GM20000 (cell line): ENCODE measurements around the gene CTR9.
"Not testable (repeated sequence)": the region's sequence is repeated elsewhere in the genome, so short reads cannot be mapped to it uniquely, and the experiment has no call there.

Source experiments
- DNase-seq: peaks from one replicate; pipeline ENCODE4 v3.0.0; 2012; ENCODE audit warnings: low spot score
- TF ChIP-seq, protein P1 (sequence below): IDR thresholded peaks from 2 replicates; pipeline ENCODE4 v1.5.1; 2012; ENCODE audit warnings: mild to moderate bottlenecking, control low read depth; ENCODE audit errors: extremely low read depth, missing control alignments

CTR9 gene

GRCh38 chr11:10807493-10808234, 56.6 kb downstream of the CTR9 start:
- peak; percentile 46 for DNase-seq
- TF ChIP-seq, protein P1, sequence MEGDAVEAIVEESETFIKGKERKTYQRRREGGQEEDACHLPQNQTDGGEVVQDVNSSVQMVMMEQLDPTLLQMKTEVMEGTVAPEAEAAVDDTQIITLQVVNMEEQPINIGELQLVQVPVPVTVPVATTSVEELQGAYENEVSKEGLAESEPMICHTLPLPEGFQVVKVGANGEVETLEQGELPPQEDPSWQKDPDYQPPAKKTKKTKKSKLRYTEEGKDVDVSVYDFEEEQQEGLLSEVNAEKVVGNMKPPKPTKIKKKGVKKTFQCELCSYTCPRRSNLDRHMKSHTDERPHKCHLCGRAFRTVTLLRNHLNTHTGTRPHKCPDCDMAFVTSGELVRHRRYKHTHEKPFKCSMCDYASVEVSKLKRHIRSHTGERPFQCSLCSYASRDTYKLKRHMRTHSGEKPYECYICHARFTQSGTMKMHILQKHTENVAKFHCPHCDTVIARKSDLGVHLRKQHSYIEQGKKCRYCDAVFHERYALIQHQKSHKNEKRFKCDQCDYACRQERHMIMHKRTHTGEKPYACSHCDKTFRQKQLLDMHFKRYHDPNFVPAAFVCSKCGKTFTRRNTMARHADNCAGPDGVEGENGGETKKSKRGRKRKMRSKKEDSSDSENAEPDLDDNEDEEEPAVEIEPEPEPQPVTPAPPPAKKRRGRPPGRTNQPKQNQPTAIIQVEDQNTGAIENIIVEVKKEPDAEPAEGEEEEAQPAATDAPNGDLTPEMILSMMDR = no peak

DNA sequence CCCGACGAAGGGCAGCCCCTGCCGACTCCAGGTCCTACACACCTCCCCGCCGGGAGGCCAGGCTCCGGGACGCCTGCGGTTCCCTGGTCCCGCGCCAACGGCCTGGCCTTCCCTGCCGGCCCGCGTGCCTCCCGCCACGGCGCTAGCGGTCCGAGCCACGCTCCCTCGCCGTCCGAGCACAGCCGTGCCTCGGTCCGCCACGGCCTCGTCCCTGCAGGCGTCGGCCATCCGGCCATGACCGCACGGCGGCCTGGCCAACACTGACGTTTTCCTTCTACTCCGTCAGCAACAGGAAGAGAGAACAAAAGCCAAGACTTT, 57.1 kb downstream of the CTR9 start:
- no peak for DNase-seq
- TF ChIP-seq, protein P1 = no peak

DNA sequence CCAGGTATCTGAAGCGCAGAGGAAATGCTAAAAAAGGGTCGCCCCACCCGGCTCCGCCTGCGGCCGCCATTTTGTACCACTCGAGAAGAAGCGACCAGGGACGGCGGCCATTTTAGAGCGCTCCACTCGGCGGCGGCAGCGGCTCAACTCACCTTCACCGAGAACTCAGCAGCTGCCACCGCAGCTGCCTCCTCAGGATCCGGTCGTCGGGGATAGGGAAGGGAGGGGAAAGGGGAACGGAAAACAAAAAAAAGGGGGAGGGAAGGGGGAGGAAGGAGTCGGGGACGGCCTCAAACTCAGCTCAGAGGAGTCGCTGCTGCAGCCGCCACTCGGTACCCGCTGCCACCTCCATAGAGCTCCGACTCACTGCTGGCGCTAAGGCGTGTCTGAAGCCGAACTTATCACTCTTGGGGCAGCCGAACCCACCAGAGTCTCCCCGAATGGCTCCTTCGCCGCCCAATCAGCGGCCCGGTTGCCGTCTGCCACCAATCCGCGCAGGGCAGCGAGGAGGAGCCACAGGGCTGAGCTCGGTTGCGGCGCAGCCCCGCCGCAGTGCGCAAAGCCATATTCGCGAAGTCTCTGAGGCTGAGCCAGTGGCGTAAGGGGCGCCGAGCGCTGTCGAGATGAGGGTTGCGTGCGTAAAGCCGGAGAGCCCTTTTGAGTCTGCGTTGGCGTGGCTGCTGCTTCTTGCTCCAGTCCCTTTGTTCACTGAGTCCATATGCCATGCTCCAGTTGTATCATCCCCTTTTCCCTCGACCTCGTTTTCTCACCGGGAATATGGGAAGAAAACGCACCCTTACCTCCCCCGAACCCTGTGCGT, 57.7 kb downstream of the CTR9 start, which contains the start of gene EIF4G2:
Gene EIF4G2, minus strand, starts transcription at position 374 of the 820 bp plus-strand sequence.
- TF ChIP-seq, protein P1 = no peak
- peak; percentile 98 for DNase-seq

DNA sequence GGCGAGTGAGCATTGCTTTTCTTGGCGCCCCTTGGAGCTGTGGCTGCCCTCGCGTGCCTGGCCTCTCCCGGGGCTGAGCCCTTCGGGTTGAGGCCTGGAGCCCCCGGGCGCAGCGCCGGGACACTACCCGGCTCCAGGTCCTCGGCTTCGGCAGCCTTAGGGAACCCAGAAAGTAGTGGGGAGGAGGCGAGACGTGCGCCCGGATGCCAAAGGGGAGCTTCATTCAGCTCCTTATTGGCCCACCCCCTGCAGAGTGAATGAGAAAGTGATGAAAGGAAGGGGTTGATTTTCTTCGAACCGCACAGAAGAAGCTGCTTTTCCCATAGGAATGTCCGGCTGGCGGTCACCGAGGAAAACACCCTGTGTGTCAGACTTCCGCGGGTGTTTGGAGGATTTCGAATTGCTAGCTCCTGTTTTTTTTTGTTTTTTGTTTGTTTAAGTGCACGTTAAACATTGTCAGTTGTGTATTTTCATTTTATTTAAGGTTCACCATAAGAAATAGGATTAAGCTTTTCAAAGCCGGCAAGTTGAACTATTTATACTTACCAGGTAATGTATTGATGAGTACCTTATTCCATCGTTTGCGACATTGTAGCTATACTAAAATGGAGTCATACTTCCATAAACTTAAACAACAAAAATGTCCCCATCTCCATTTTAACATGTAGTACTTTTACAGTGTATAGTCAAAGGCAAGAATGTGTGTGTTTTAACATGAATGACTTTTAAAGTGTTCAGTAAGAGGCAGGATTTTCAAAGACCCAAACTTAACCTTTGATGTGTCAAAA, 58.5 kb downstream of the CTR9 start:
- peak; percentile 50 for DNase-seq
- TF ChIP-seq, protein P1 = no peak

GRCh38 chr11:10813945-10814344, 62.9 kb downstream of the CTR9 start:
- TF ChIP-seq, protein P1 = no peak
- no peak for DNase-seq

DNA sequence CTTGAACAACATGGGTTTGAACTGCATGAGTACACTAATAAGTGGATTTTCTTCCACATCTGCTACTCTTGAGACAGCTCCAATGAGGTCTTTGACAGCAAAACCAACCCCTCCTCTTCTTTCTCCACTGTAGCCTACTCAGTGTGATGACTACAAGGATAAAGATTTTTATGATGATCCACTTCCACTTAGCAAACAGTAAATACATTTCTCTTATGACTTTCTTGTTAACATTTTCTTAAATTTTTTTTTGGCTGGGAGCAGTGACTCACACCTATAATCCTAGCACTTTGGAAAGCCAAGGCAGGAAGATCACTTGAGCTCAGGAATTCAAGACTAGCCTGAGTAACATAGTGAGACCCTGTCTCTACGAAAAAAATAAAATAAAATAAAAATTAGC, 67.5 kb downstream of the CTR9 start:
- DNase-seq = no peak
- TF ChIP-seq, protein P1 = no peak

DNA sequence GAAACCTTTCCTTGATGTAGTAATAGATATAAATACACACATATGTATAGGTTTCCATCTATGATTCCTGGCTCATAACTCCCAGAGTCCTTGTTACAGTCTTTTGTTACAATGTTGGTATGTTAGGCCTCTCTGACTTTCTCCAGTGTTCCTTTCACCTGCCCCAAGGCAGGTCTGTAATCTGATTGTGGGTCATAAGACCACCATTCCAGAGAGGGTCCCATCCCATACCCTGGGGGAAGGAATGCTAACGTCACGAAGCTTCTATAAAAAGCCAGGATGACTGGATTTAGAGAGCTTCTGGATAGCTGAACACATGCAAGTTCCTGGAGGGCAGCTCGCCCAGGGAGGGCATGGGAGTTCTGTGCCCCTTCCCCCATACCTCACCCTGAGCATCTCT, 71.4 kb downstream of the CTR9 start:
- not testable (repeated sequence) for DNase-seq
